GM19452 (cell line): ENCODE data around the gene CCDC86.

ENCODE experiments used
- ATAC-seq: cut with Tn5 transposase; IDR thresholded peaks from one replicate; pipeline ENCODE4 v1.9.1; 2021; ENCODE audit not compliant: unreplicated experiment

Gene CCDC86

DNA sequence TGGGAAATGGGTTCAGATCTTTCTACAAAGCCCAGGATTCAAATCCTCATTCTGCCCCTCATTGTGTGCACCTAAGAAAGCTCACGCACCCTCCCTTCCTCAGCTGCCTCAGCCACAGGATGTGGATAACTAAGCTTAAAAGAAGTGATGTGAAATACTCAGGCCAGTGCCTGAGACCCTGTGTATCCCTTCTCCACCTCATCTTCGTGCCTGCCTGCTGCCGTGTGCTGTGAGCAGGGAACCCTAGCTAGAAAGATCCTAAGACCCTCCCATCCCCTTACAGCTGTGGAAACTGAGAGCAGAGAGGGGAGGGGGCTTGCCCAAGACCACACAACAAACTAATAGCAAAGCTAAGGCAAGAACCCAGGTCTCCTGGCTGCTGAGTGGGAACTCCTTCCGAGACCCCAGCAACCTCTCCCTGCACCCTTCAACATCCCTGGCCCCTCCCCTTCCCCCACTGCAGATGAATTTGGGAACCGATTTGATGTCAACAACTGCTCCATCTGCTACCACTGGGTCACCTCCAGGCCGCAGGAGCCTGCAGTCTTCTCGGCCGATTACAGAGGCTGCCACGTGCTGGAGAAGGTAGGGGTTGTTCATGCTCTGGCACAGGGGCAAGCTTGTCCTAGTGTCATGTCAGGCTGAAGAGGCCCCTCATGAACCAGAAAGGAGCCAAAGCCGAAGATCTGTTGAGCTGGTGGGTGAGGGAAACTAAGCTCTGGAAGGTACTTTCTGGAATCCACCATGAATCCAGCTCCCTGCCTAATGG lies 27.0 kb downstream of the CCDC86 start:
- ATAC-seq = no peak

GRCh38 chr11:60869451-60869825 lies 27.5 kb downstream of the CCDC86 start:
- ATAC-seq = no peak

- no peak for ATAC-seq
These were observed 28.4 kb downstream of the CCDC86 start for GRCh38 chr11:60870276-60870675.

- no peak for ATAC-seq
These were observed 28.9 kb downstream of the CCDC86 start for GRCh38 chr11:60870733-60871377.

- no peak for ATAC-seq
These were observed 29.6 kb downstream of the CCDC86 start for GRCh38 chr11:60871378-60872061.

DNA sequence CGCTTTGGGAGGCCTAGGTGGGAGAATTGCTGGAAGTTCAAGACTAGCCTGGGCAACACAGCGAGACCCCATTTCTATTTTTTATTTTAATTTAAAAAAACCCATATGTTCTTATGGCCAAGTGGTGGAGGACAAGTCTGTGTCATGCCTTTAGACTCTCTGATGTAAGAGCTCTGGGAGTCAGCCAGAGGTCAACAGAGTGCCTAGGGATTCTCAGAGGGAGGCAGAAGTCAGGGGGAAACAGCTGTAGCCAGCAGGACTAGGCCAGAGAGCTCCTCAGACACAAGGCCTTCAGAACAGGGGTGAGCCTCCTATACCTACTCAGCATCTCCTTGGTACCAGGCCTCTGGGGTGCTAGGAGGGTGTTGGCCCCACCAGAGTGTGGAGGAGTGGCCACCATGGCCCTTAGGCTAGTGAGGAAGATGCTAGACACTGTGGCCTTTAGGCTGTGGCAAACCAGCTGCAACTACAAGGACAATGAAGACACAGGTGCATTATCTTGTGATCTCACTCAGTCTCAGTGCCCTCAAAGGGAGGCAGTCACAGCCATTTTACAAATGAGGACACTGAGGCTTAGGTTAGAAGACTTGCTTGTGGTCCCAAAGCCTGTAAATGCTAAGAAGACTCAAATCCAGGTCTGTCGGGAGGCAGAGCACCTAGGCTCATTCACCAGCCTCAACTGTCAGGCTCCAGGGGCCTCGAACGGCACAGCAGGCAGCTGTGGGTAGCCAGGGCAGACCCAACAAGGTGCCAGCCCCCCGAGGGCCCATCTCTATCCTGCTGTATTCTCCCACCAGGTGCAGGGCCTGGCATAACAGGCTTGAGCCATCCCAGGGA lies 30.4 kb downstream of the CCDC86 start:
- no peak for ATAC-seq

DNA sequence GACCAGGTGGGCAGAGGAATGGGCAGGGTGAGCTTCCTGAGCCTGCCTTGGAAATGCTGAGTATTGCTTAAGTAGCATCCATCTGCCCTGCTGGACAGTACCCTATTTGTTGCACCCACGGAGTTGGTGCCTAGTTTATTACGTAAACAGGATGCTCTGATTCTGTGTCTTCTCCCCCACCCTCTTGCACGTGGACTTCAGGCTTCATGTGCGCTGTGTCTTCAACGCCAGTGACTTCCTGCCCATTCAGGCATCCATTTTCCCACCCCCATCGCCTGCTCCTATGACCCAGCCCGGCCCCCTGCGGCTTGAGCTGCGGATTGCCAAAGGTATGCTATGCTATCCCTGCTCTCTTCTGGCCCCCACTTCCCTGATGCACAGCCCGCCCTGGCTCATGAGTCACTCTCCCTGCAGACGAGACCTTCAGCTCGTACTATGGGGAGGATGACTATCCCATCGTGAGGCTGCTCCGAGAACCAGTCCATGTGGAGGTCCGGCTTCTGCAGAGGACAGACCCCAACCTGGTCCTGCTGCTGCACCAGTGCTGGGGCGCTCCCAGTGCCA lies 31.1 kb downstream of the CCDC86 start:
- ATAC-seq = no peak

DNA sequence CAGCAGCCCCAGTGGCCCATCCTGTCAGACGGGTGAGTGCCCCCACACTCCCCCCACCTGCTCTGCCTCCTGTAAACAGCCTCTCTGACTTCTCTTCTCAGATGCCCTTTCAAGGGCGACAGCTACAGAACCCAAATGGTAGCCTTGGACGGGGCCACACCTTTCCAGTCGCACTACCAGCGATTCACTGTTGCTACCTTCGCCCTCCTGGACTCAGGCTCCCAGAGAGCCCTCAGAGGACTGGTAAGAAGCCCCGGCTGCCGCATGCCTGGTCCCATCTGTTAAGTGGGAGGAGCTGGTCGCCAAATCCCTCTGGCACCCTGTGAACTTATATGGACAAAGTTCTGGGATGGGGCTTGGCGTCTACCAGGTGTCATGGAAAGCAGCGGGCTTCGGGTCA lies 31.6 kb downstream of the CCDC86 start:
- ATAC-seq = no peak

- no peak for ATAC-seq
These were observed 32.8 kb downstream of the CCDC86 start for GRCh38 chr11:60874421-60875365.

DNA sequence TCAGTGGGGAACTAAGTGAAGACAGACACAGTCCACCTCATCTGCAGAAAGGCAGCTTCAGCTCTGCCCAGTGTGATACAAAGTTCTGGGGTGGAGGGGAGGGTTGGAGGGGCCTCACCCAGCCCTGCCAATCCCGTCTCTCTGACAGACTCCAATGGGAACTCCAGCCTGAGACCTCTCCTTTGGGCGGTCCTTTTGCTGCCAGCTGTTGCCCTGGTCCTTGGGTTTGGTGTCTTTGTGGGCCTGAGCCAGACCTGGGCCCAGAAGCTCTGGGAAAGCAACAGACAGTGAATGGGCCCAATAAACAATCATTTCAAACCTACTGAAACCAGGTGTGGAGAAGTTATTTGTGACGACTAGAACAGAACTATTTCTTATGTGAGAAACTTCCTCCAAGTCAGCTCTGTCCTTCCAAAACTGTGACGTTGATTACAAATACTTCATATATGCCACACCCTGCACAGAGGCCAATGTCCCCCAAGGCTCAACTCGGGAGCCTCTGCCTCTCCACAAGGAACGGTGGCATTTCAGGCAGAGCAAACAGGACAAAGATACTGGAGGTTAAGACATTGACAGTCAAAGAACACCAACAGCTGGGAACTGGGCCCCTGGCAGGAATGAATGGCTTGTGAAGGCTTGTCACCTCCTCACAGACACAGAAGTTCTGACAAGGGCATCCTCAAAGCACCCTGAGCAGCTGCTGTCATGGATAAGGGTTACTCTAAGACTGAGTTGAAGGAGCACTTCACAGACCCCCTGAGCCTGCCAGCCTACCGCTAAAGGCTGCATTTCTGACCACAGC lies 33.7 kb downstream of the CCDC86 start:
- ATAC-seq = no peak

GRCh38 chr11:60876168-60876485 lies 34.2 kb downstream of the CCDC86 start:
- no peak for ATAC-seq

DNA sequence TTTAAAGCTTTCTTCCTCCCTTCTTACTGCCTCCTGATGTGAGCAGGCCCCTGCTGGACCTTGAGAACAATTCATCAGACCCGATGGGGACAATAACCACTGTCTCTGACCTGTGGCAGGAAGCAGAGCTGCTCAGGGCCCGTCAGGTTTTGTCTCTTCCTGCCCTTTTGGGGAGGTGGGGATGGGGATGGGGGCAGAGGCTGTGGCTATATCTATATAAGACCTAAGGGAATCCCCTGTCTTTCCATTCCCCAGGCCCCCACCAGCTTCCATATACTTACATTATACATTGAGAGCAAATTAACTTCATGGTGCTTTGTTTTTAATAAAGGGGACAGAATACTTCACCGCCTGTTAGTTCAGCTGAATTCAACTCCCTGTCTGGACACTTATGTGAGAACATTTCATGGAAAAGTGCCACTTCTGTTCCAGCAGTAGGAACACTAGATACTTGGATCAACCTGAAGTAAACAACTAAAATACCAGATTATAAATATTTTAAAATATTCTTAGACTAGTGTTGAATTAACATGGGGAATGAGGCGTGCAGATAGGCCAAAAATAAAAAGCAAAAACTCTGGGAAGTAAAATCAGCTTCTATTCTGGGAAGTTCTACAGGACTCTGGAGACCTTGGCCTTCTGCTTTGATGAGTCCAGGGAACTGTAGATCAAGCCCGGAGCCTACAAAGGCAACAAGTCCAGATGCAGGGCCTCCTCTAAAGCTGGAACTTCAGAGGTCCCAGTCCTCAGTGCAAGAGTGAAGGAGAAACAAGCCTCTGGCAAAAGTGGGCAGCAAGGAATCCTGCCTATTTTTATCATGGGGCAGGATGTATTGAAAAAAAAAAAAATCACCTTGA lies 36.6 kb downstream of the CCDC86 start:
- no peak for ATAC-seq

GRCh38 chr11:60879104-60879503 lies 37.2 kb downstream of the CCDC86 start:
- no peak for ATAC-seq

DNA sequence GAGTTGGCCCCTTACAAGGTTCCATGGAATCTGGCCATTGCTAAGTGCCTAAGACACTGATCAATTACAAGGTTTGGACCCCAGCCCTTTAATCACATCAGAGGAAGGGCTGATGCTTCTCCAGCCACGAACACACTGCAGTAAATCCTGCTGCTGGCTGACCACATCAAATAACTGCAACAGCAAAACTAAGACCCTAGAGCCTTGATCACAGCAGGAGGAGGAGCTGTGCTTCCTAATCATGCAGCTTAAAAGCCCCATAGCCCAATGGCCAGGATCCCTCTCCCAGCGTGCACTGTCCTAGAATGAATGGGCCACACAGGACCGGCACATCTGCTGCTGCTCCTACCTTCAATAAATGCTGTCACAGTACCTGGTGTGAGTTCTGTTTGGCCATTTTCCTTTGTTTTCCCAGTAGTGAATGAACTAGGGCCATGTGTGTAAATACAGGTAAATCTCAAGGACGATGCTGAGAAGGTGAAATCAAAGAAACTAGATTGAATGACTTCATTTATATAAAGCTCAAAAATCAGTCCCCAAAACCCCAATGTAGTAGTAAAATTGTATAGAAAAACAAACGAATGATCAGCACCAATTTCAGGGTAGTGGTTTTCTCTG lies 38.2 kb downstream of the CCDC86 start:
- no peak for ATAC-seq

GRCh38 chr11:60880643-60881282 lies 38.9 kb downstream of the CCDC86 start:
- no peak for ATAC-seq

GRCh38 chr11:60887556-60887955 lies 45.6 kb downstream of the CCDC86 start:
- ATAC-seq = no peak

- no peak for ATAC-seq
These were observed 48.0 kb downstream of the CCDC86 start for GRCh38 chr11:60889869-60890311.
